H1 (cell line): ENCODE results near the gene MYMX.

ENCODE experiments used
- CBX8 ChIP-seq: fragments of 300-800, 300-1000 bp; sonication (generic); IDR thresholded peaks from 2 replicates; pipeline ENCODE4 v1.7.1; 2016; ENCODE audit warnings: low read depth, low read length, borderline replicate concordance
- CHD2 ChIP-seq: IDR thresholded peaks from 2 replicates; pipeline ENCODE4 v1.6.1; 2012; ENCODE audit warnings: low read length, improper control_type of control experiment
- CREB1 ChIP-seq: IDR thresholded peaks from 2 replicates; pipeline ENCODE4 v1.6.1; 2012; ENCODE audit warnings: inconsistent platforms
- CTCF ChIP-seq, 3 experiments: IDR thresholded peaks; 1 replicate in 2 of 3; 2 replicates in 1 of 3; pipeline versions ENCODE4 v1.5.1 to v1.6.1; 2011; ENCODE audit warnings: low read length in 3 of 3, mild to moderate bottlenecking in 3 of 3, inconsistent platforms in 2 of 3, low read depth in 1 of 3, moderate library complexity in 1 of 3; ENCODE audit not compliant: insufficient read depth in 1 of 3; ENCODE audit errors: control extremely low read depth in 1 of 3
- EP300 ChIP-seq, 2 experiments: IDR thresholded peaks; 1 replicate in 1 of 2; 2 replicates in 1 of 2; pipeline ENCODE4 v1.6.1; 2011 to 2012; ENCODE audit warnings: low read depth in 2 of 2, low read length in 2 of 2, mild to moderate bottlenecking in 2 of 2, borderline replicate concordance in 1 of 2, inconsistent platforms in 1 of 2, moderate library complexity in 1 of 2
- EZH2 ChIP-seq: fragments of 200-600 bp; sonication (generic); IDR thresholded peaks from 2 replicates; pipeline ENCODE4 v1.7.1; 2012; ENCODE audit warnings: low read depth, mild to moderate bottlenecking, moderate library complexity, low read length, inconsistent platforms; ENCODE audit not compliant: severe bottlenecking
- FOSL1 ChIP-seq: IDR thresholded peaks from 2 replicates; pipeline ENCODE4 v1.6.1; 2011; ENCODE audit warnings: mild to moderate bottlenecking, low read depth, low read length, moderate library complexity; ENCODE audit not compliant: insufficient read depth
- POLR2A ChIP-seq, 2 experiments: IDR thresholded peaks; 1 replicate in 1 of 2; 2 replicates in 1 of 2; pipeline ENCODE4 v1.6.1; 2011; ENCODE audit warnings: low read depth in 2 of 2, low read length in 2 of 2, mild to moderate bottlenecking in 2 of 2; ENCODE audit errors: control extremely low read depth in 1 of 2
- POLR2AphosphoS5 ChIP-seq: IDR thresholded peaks from 2 replicates; pipeline ENCODE4 v1.6.1; 2011; ENCODE audit warnings: low read depth, low read length
- TCF12 ChIP-seq: IDR thresholded peaks from 2 replicates; pipeline ENCODE4 v1.6.1; 2011; ENCODE audit warnings: low read depth, mild to moderate bottlenecking, low read length
- YY1 ChIP-seq: IDR thresholded peaks from 2 replicates; pipeline ENCODE4 v1.6.1; 2011; ENCODE audit warnings: low read depth, mild to moderate bottlenecking, low read length

DNA sequence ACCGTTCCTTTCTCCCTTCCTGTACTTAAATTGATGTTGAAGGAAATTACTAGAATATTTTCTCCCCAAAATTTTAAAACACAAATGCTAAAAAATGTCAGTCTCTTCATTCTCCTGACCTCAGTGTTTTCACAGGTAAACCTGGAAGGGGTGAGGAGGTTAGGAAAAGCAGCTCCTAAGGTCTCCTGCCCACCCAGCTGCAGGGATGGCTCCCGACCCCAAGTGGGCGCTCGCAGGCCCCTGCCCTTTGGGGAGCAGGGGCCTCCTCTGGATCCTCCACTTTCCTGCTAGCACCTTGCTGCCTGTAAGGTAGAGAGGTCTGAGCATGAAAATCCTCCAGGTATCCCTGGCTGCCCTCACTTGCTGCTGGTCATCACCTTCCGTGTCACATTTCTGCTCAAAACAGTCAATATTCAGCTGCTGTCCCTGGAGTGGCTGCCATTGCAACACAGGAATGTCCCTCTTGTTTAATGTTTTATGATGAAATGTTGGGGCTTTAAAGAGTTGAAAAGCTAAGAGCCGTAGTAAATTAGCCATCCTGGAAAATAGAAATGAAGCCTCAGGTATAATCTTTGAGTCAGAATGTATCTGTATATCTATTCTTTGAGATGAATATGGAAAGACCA, 19.3 kb downstream of the MYMX start:
- TF ChIP-seq POLR2AphosphoS5 (no peak), CHD2 (no peak), CTCF (IDR thresholded peaks at IDR 0.05; ENCODE audit: control extremely low read depth in 1 of 3, insufficient read depth in 1 of 3, low read depth in 1 of 3, low read length in 3 of 3) (peak in 2 of 3 experiments; percentile 42 to 62; a peak in 3 of 4 replicates), EP300 (IDR thresholded peaks at IDR 0.05; ENCODE audit: borderline replicate concordance in 1 of 2, low read depth in 2 of 2, low read length in 2 of 2) (no peak), YY1 (no peak), CREB1 (no peak), EZH2 (no peak), CBX8 (no peak), POLR2A (IDR thresholded peaks at IDR 0.05; ENCODE audit: control extremely low read depth in 1 of 2, low read depth in 2 of 2, low read length in 2 of 2) (no peak), FOSL1 (no peak), TCF12 (no peak)
